ENCODE data around the gene SIK2.

Gene SIK2

GRCh38 chr11:111607751-111608150, 5.5 kb downstream of the SIK2 start:
- no peak overlapping the region for H3K4me3 ChIP-seq (ENCODE audit: low read length)
- no peak for DNase-seq (ENCODE audit: low read depth, low spot score)

GRCh38 chr11:111612224-111612623, 10.0 kb downstream of the SIK2 start:
- no peak for DNase-seq (ENCODE audit: low read depth, low spot score)
- no peak overlapping the region for H3K4me3 ChIP-seq (ENCODE audit: low read length)

- DNase-seq (ENCODE audit: low read depth, low spot score) = no peak
- H3K4me3 ChIP-seq (ENCODE audit: low read length) = no peak overlapping the region
These were observed 15.0 kb downstream of the SIK2 start for GRCh38 chr11:111617286-111617685.

GRCh38 chr11:111620518-111620917, 18.3 kb downstream of the SIK2 start:
- no peak for DNase-seq (ENCODE audit: low read depth, low spot score)
- H3K4me3 ChIP-seq (ENCODE audit: low read length) = no peak overlapping the region

- H3K4me3 ChIP-seq (ENCODE audit: low read length) = no peak overlapping the region
- no peak for DNase-seq (ENCODE audit: low read depth, low spot score)
These were observed 21.3 kb downstream of the SIK2 start for GRCh38 chr11:111623527-111624030.

GRCh38 chr11:111624608-111625007, 22.4 kb downstream of the SIK2 start:
- no peak for DNase-seq (ENCODE audit: low read depth, low spot score)
- H3K4me3 ChIP-seq (ENCODE audit: low read length) = no peak overlapping the region

- H3K4me3 ChIP-seq (ENCODE audit: low read length) = no peak overlapping the region
- DNase-seq (ENCODE audit: low read depth, low spot score) = no peak
These were observed 25.3 kb downstream of the SIK2 start for GRCh38 chr11:111627591-111627990.

- H3K4me3 ChIP-seq (ENCODE audit: low read length) = no peak overlapping the region
- DNase-seq (ENCODE audit: low read depth, low spot score) = no peak
These were observed 27.2 kb downstream of the SIK2 start for GRCh38 chr11:111629499-111629898.

- no peak overlapping the region for H3K4me3 ChIP-seq (ENCODE audit: low read length)
- DNase-seq (ENCODE audit: low read depth, low spot score) = no peak
These were observed 28.9 kb downstream of the SIK2 start for GRCh38 chr11:111631024-111631665.

GRCh38 chr11:111631666-111632039, 29.4 kb downstream of the SIK2 start:
- no peak overlapping the region for H3K4me3 ChIP-seq (ENCODE audit: low read length)
- no peak for DNase-seq (ENCODE audit: low read depth, low spot score)

- H3K4me3 ChIP-seq (ENCODE audit: low read length) = no peak overlapping the region
- DNase-seq (ENCODE audit: low read depth, low spot score) = no peak
These were observed 30.4 kb downstream of the SIK2 start for GRCh38 chr11:111632516-111633220.

GRCh38 chr11:111633248-111633647, 31.0 kb downstream of the SIK2 start:
- H3K4me3 ChIP-seq (ENCODE audit: low read length) = no peak overlapping the region

GRCh38 chr11:111633756-111634362, 31.6 kb downstream of the SIK2 start:
- no peak overlapping the region for H3K4me3 ChIP-seq (ENCODE audit: low read length)
- peak; percentile 20 for DNase-seq (ENCODE audit: low read depth, low spot score)

More at GRCh38 chr11:111633248-111633647, 31.0 kb downstream of the SIK2 start:
- no peak for DNase-seq (ENCODE audit: low read depth, low spot score)

- H3K4me3 ChIP-seq (ENCODE audit: low read length) = no peak overlapping the region
- no peak for DNase-seq (ENCODE audit: low read depth, low spot score)
These were observed 32.9 kb downstream of the SIK2 start for GRCh38 chr11:111634981-111635705.

- no peak for DNase-seq (ENCODE audit: low read depth, low spot score)
- H3K4me3 ChIP-seq (ENCODE audit: low read length) = no peak overlapping the region
These were observed 33.4 kb downstream of the SIK2 start for GRCh38 chr11:111635706-111636045.

GRCh38 chr11:111637885-111638284, 35.6 kb downstream of the SIK2 start:
- no peak overlapping the region for H3K4me3 ChIP-seq (ENCODE audit: low read length)
- DNase-seq (ENCODE audit: low read depth, low spot score) = no peak

GRCh38 chr11:111639226-111639925, 37.1 kb downstream of the SIK2 start:
- no peak for DNase-seq (ENCODE audit: low read depth, low spot score)

GRCh38 chr11:111641339-111642015, 39.2 kb downstream of the SIK2 start:
- no peak for DNase-seq (ENCODE audit: low read depth, low spot score)

More at GRCh38 chr11:111639226-111639925, 37.1 kb downstream of the SIK2 start:
- H3K4me3 ChIP-seq (ENCODE audit: low read length) = no peak overlapping the region

GRCh38 chr11:111642542-111642941, 40.3 kb downstream of the SIK2 start:
- no peak for DNase-seq (ENCODE audit: low read depth, low spot score)
- no peak overlapping the region for H3K4me3 ChIP-seq (ENCODE audit: low read length)

More at GRCh38 chr11:111641339-111642015, 39.2 kb downstream of the SIK2 start:
- H3K4me3 ChIP-seq (ENCODE audit: low read length) = no peak overlapping the region
